Heart right ventricle (tissue), 16 donors: ENCODE data around the gene ANO1. TPM values are rescaled to one million over a fixed set of nuclear protein-coding genes. Genes with fewer than 3 reads are reported as not detected.

ENCODE experiments used
- ATAC-seq, 8 donors: fragments of 200-7000 bp; cut with Tn5 transposase; one replicate each; pipeline ENCODE4 v1.9.1; 2020; ENCODE audit warnings: mild to moderate bottlenecking in 8 of 8, moderate library complexity in 8 of 8, moderate number of reproducible peaks in 1 of 8
- DNase-seq, 2 donors: peaks; one replicate each; pipeline ENCODE4 v3.0.0-alpha.2; 2020
- H3K27ac ChIP-seq, 10 donors: fragments of 200-600 bp; sonication (generic) in 2 of 10; one replicate each; pipeline versions ENCODE4 v1.5.0 to v1.8.0; 2020 to 2022; ENCODE audit warnings: mild to moderate bottlenecking in 3 of 10
- H3K27me3 ChIP-seq, 7 donors: fragments of 200-600 bp; one replicate each; pipeline ENCODE4 v1.8.0; 2021 to 2022; ENCODE audit warnings: mild to moderate bottlenecking in 2 of 7
- H3K36me3 ChIP-seq, 9 donors: fragments of 200-600 bp; sonication (generic) in 1 of 9; one replicate each; pipeline versions ENCODE4 v1.5.0 to v1.8.0; 2020 to 2022; ENCODE audit warnings: mild to moderate bottlenecking in 2 of 9
- H3K4me1 ChIP-seq, 9 donors: fragments of 200-600 bp; sonication (generic) in 1 of 9; one replicate each; pipeline versions ENCODE4 v1.5.0 to v1.8.0; 2020 to 2022; ENCODE audit warnings: mild to moderate bottlenecking in 4 of 9
- H3K4me3 ChIP-seq, 10 donors: fragments of 200-600 bp; sonication (generic) in 2 of 10; one replicate each; pipeline versions ENCODE4 v1.5.0 to v1.8.0; 2020 to 2022; ENCODE audit warnings: mild to moderate bottlenecking in 7 of 10, moderate library complexity in 2 of 10
- H3K9me3 ChIP-seq, 11 donors: fragments of 200-600 bp in 10 of 11; sonication (generic) in 2 of 11; one replicate each; pipeline versions ENCODE4 v1.5.0 to v1.8.0; 2013 to 2022; ENCODE audit warnings: mild to moderate bottlenecking in 2 of 11, control low read depth in 1 of 11, moderate library complexity in 1 of 11
- CTCF ChIP-seq, 9 donors: fragments of 200-600 bp; sonication (generic) in 2 of 9; IDR thresholded peaks; one replicate each; pipeline versions ENCODE4 v1.5.0 to v1.8.0; 2021 to 2022; ENCODE audit warnings: antibody characterized with exemption in 9 of 9, mild to moderate bottlenecking in 5 of 9, moderate library complexity in 1 of 9
- WGBS, 2 donors: extraction: QIAGEN DNeasy Blood & Tissue Kit; methylation state at CpG; one replicate each; pipeline ENCODE4 v1.1.7; 2013; ENCODE audit warnings: inconsistent platforms in 1 of 2; 5-methylcytosine and 5-hydroxymethylcytosine counted together
- intact Hi-C, 10 donors: fragments of 100-400 bp; cut with DNase I; formaldehyde crosslinking; loops; one replicate each; pipeline versions ENCODE4 v1.11.1 to v1.14.2; 2022
- polyA plus RNA-seq, 2 donors: library from polyadenylated mRNA; stranded (reverse); fragments of 200-250 nt; gene quantifications; one replicate each; pipeline ENCODE4 v1.2.3, GENCODE V29; 2013
- total RNA-seq, 10 donors: library from RNA; stranded (reverse); fragmentation: NEBNext Ultra II Directional in 3 of 10; extraction: Animal tissue kit (Norgen Biotek cat#: 25700) in 3 of 10; gene quantifications; one replicate each; pipeline versions ENCODE4 v1.2.1 to v1.2.4, GENCODE V29; 2021 to 2023
- donor health status: Arrhythmogenic right ventricular cardiomyopathy.
- donor health status: ischemic (EF 13 %, LVEDD 7.1; RV severe dilation, severe dysfunction).
- donor health status: healthy with polysubstance abuse.
- donor health status: DM: no; HTN: yes; CAD: no.
- donor health status: DM: no; HTN: no; CAD: no.
- donor health status: ischemic (EF 25% LVEDD 6.9; RV normal size, moderate dysfunction).
- donor health status: ischemic (EF 25% LVEDD 5.7; RV mildly dilated, moderate dysfunction).
- donor health status: healthy.
- donor health status: DM: yes; HTN: yes; CAD: no.
- donor health status: Ischemic cardiomyopathy.
- donor health status: ischemic (EF 35%, LVEDD 5.7; RV mildly dilated, moderate dysfunction).
- donor health status: nonischemic (EF 11% LVEDD 7.7; RV severe dilation, severe dysfunction).
- donor health status: DM: yes; HTN: yes; CAD: no.
- donor health status: PGD.
- donor health status: ischemic (EF 29% LVEDD 5.4; RV normal size, mild dysfunction).
- donor health status: nonischemic (EF 23%, LVEDD 6.1; RV moderate dilation, normal function).

The ANO1 gene
- total and polyA plus RNA-seq, 12 donors = 6.6 to 13.8 (median 9.7) TPM

GRCh38 chr11:70207531-70208131 is 129.5 kb downstream of the ANO1 start:
- Histone ChIP-seq H3K27ac (no peak overlapping the region), H3K27me3 (no peaks in the 10 kb centered on the region), H3K9me3 (no peaks in the 10 kb centered on the region), H3K36me3 (peaks cover 0 to 54% (median 16%) of the 10 kb centered on the region in 9 donors), H3K4me3 (no peak overlapping the region), H3K4me1 (peaks cover 8 to 37% (median 23%) of the 10 kb centered on the region in 9 donors)
- DNase-seq = no peak
- intact Hi-C loops = no loop called here
- no peak for TF ChIP-seq CTCF (IDR thresholded peaks at IDR 0.05)
- WGBS, 2 donors = 85 to 86% methylated on average over 15 of the region's 15 CpGs
- no peak for ATAC-seq

- TF ChIP-seq CTCF (IDR thresholded peaks at IDR 0.05) = no peak
- DNase-seq (no peak), ATAC-seq (no peak)
- Histone ChIP-seq H3K27ac (peak overlapping the region in 2 of 10 donors; percentile 12 to 31), H3K4me1 (peaks cover 7 to 30% (median 12%) of the 10 kb centered on the region in 9 donors), H3K4me3 (no peak overlapping the region), H3K9me3 (no peaks in the 10 kb centered on the region), H3K27me3 (no peaks in the 10 kb centered on the region), H3K36me3 (peaks cover 0 to 54% (median 16%) of the 10 kb centered on the region in 9 donors)
- 91 to 95% methylated on average over 6 of the region's 6 CpGs for WGBS, 2 donors
- intact Hi-C loops = no loop called here
These were observed 131.3 kb downstream of the ANO1 start for GRCh38 chr11:70209391-70209912.

- H3K36me3 ChIP-seq = peaks cover 0 to 49% (median 16%) of the 10 kb centered on the region in 9 donors
- no peak overlapping the region for H3K27ac ChIP-seq
- 74 to 87% methylated on average over 8 of the region's 8 CpGs for WGBS, 2 donors
- peak in 5 of 8 donors; percentile 27 to 68 (median 50) for ATAC-seq
- intact Hi-C loops = no loop called here
- H3K27me3 ChIP-seq = no peaks in the 10 kb centered on the region
- peaks cover 1 to 24% (median 6%) of the 10 kb centered on the region in 9 donors for H3K4me1 ChIP-seq
- DNase-seq = no peak
- H3K9me3 ChIP-seq = no peaks in the 10 kb centered on the region
- H3K4me3 ChIP-seq = no peak overlapping the region
- no peak for TF ChIP-seq CTCF (IDR thresholded peaks at IDR 0.05)
These were observed 132.0 kb downstream of the ANO1 start for GRCh38 chr11:70210051-70210501.

- H3K27ac ChIP-seq = no peak overlapping the region
- no peak for TF ChIP-seq CTCF (IDR thresholded peaks at IDR 0.05)
- H3K36me3 ChIP-seq = peaks cover 0 to 46% (median 16%) of the 10 kb centered on the region in 9 donors
- ATAC-seq (no peak), DNase-seq (no peak)
- peaks cover 0 to 20% (median 2%) of the 10 kb centered on the region in 9 donors for H3K4me1 ChIP-seq
- H3K9me3 ChIP-seq = no peaks in the 10 kb centered on the region
- H3K27me3 ChIP-seq = no peaks in the 10 kb centered on the region
- no peak overlapping the region for H3K4me3 ChIP-seq
- intact Hi-C loops = no loop called here
- WGBS, 2 donors = 87 to 90% methylated on average over 5 of the region's 5 CpGs
These were observed 132.4 kb downstream of the ANO1 start for GRCh38 chr11:70210530-70210929.
